HG02798 (cell line): ENCODE measurements around the gene ICA1.
A peak's percentile ranks its signal among the peaks of the same experiment; 100 is the strongest.

Experiments used
- ATAC-seq: cut with Tn5 transposase; IDR thresholded peaks from one replicate; pipeline ENCODE4 v1.9.1; 2021; ENCODE audit warnings: mild to moderate bottlenecking; ENCODE audit not compliant: unreplicated experiment, poor library complexity

The ICA1 gene

GRCh38 chr7:8136051-8136730 lies 125.8 kb downstream of the ICA1 start:
- no peak for ATAC-seq

GRCh38 chr7:8135417-8135816 lies 126.5 kb downstream of the ICA1 start:
- ATAC-seq, result no peak

- peak; percentile 69 for ATAC-seq
Observed at GRCh38 chr7:8134089-8134733, 127.8 kb downstream of the ICA1 start.

- ATAC-seq, result peak; percentile 24
Observed at GRCh38 chr7:8133188-8133848, 128.6 kb downstream of the ICA1 start.

- peak; percentile 58 for ATAC-seq
Observed at GRCh38 chr7:8131694-8132605, 130.0 kb downstream of the ICA1 start.

GRCh38 chr7:8130663-8131062 lies 131.3 kb downstream of the ICA1 start:
- no peak for ATAC-seq

GRCh38 chr7:8129318-8129659 lies 132.7 kb downstream of the ICA1 start:
- no peak for ATAC-seq

GRCh38 chr7:8128449-8129317 lies 133.3 kb downstream of the ICA1 start:
- ATAC-seq, result no peak

GRCh38 chr7:8126601-8127167 lies 135.3 kb downstream of the ICA1 start:
- ATAC-seq, result no peak

- ATAC-seq, result peak; percentile 81
Observed at GRCh38 chr7:8125680-8126444, 136.1 kb downstream of the ICA1 start.

- no peak for ATAC-seq
Observed at GRCh38 chr7:8121243-8121642, 140.7 kb downstream of the ICA1 start.

- ATAC-seq, result no peak
Observed at GRCh38 chr7:8120390-8121058, 141.4 kb downstream of the ICA1 start.

- no peak for ATAC-seq
Observed at GRCh38 chr7:8119262-8119661, 142.7 kb downstream of the ICA1 start.

- ATAC-seq, result no peak
Observed at GRCh38 chr7:8117195-8117594, 144.8 kb downstream of the ICA1 start.

GRCh38 chr7:8115547-8116402 lies 146.2 kb downstream of the ICA1 start:
- peak; percentile 85 for ATAC-seq

GRCh38 chr7:8114175-8114574 lies 147.8 kb downstream of the ICA1 start:
- peak; percentile 38 for ATAC-seq

GRCh38 chr7:8113184-8113583 lies 148.8 kb downstream of the ICA1 start:
- no peak for ATAC-seq
